Activated naive CD4-positive, alpha-beta T cell treated with anti-CD3 and anti-CD28 coated beads, Interleukin-2, amount 50 U/mL, for 16 hours (primary cell): ENCODE data around the gene ELOVL1.
"Not testable (repeated sequence)": the region's sequence is repeated elsewhere in the genome, so short reads cannot be mapped to it uniquely, and the experiment has no call there.

ENCODE experiments used
- DNase-seq: peaks from one replicate; pipeline ENCODE4 v3.0.0-alpha.2; 2020

ELOVL1 gene

DNA sequence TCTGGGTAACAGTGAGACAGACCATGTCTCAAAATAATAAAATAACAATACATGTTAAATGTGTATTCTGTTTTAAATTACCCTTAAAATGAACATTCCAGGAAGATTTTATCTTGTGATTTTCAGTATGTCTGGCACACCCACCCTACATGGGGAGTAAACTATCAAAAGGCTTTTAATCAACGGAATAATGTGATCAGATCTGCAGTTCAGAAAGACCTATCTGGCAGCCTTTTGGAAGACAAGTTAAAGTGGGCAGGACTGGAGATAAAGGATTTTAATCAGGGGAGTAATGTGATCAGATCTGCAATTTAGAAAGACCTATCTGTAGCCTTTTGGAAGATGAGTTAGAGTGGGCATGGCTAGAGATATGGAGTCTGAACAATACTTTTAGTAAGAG is 11.7 kb upstream of the ELOVL1 start:
- no peak for DNase-seq

DNA sequence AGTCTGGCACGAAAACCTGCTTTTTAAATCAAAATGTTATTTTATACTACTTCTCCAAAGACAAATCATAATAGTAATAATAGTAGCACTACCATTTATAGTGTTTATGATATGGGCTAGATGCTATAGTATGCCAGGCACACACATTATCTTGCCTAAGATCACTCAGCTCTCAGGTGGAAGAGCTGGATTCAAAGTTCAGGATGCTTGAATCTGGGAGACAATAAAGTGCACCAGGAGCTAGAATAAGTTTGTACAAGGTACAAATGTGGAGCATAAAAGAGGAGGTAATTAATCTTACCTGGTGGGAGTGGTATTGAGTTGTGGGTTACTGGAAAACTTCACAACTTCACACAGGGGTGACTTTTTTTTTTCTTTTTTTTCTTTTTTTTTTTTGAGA is 10.0 kb upstream of the ELOVL1 start:
- no peak for DNase-seq

DNA sequence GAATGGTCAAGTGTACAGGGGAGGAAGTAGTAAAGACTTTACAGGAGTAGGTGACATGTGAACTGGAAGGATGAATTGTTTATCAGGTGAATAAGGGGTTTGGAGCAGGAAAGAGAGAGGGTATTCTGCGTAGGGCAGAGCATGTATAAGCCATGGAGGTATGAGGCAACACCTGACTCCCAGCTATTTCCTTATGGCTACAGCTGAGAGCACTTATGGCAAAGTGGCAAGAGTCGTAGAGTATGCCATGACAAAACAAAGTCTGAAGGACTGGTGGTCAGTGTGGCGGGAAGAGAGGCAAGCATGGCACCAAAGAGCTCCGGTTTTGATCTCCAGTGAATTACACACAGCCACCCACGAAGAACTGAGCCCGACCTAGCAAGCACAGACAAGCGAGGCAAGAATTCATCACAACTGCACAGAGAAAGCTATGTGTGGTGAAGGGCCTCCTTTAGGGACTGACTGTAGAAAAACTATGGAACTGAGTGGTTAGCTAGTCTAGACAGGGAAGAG is 9.0 kb upstream of the ELOVL1 start:
- no peak for DNase-seq

GRCh38 chr1:43373066-43373940 is 5.5 kb upstream of the ELOVL1 start:
- no peak for DNase-seq

GRCh38 chr1:43372172-43372571 is 4.4 kb upstream of the ELOVL1 start:
- DNase-seq: no peak

GRCh38 chr1:43370564-43370963 is 2.8 kb upstream of the ELOVL1 start:
- no peak for DNase-seq

DNA sequence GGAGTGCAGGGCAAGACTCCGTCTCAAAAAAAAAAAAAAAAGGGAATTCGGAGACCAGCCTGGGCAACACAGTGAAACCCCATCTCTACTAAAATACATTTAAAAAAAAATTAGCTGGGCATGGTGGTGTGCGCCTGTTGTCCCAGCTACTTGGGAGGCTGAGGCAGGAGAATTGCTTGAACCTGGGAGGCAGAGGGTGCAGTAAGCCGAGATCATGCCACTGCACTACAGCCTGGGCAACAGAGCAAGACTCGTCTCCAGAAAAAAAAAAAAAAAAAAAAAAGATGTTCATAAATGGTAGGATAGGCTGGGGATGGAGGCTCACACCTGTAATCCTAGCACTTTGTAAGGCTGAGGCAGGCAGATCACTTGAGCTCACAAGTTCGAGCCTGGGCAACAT is 2.0 kb upstream of the ELOVL1 start:
- DNase-seq: not testable (repeated sequence)

DNA sequence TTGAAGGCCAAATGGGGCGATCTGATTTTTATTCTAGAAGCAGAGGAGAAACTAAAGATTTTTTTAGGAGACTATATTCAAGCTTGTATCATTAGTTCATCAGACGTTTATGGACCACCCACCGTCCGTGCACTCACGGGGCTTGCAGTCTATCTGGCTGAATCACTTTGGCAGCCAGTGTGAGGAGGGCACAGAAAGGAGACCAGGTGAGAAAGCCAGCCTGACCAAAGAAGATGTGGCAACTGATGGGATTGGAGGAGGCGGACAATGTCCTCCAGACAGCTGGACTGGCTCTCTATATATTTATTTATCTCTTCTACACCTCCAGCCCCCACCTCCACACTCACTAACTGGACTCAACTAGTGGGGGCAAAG is 822 bp upstream of the ELOVL1 start:
- DNase-seq: no peak

- DNase-seq: peak; percentile 58
Measured at GRCh38 chr1:43367026-43367903, 546 bp downstream of the ELOVL1 start.

GRCh38 chr1:43366601-43367025 is 1.2 kb downstream of the ELOVL1 start:
- DNase-seq: no peak

DNA sequence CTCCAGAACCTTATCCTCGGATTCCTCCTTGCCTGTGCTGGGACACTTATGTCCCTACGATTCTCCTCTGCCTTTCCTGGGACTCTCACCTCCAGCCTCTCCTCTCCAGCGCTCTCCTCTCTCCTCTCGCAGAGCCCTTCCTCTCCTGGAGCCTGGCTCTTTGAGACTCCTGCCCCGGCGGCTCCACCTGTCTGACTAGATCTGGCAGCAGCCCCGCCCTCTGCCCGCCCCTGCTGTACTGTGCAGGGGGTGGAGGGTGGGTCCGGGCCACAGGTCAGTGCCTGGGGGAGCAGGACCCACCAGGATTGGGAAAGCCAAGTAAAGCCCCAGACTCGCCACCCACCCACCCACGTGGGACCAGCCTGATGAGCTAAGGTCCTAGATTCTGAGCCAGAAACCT is 1.6 kb downstream of the ELOVL1 start:
- DNase-seq: no peak

DNA sequence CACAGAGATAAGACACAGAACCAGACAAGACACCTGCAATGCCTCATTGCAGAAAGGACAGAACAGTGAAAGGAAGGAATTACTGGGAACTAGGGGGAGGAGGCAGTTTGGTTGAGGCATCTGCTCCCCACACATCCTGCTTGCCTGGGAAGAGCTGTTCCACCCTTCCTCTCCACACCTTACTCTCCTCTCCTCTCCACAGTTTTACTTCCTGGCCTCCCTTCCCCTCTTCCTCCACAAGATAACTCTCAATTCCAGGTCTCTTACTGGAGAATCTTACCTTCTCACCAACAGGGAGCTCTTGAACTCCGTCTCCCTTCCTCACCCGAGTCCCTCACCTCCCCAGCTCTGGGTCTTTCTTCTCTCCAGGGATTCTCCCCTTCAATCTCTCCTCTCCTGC is 2.1 kb downstream of the ELOVL1 start:
- DNase-seq: no peak

- DNase-seq: no peak
Measured at GRCh38 chr1:43363935-43364525, 3.8 kb downstream of the ELOVL1 start.

GRCh38 chr1:43363283-43363934 is 4.4 kb downstream of the ELOVL1 start:
- DNase-seq: no peak

DNA sequence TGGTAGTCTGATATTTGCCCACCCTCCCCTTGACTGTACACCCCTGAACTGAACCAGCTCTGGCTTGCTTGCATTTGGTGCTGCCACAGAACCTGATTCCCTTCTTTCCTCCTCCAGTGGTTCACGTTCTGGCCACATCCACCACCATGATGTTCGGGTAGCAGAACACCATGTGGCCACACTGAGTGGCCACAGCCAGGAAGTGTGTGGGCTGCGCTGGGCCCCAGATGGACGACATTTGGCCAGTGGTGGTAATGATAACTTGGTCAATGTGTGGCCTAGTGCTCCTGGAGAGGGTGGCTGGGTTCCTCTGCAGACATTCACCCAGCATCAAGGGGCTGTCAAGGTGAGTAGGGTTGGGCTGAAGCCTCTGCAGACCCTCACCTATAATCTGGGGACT is 7.2 kb downstream of the ELOVL1 start:
- no peak for DNase-seq

GRCh38 chr1:43359696-43360095 is 8.1 kb downstream of the ELOVL1 start:
- DNase-seq: no peak

DNA sequence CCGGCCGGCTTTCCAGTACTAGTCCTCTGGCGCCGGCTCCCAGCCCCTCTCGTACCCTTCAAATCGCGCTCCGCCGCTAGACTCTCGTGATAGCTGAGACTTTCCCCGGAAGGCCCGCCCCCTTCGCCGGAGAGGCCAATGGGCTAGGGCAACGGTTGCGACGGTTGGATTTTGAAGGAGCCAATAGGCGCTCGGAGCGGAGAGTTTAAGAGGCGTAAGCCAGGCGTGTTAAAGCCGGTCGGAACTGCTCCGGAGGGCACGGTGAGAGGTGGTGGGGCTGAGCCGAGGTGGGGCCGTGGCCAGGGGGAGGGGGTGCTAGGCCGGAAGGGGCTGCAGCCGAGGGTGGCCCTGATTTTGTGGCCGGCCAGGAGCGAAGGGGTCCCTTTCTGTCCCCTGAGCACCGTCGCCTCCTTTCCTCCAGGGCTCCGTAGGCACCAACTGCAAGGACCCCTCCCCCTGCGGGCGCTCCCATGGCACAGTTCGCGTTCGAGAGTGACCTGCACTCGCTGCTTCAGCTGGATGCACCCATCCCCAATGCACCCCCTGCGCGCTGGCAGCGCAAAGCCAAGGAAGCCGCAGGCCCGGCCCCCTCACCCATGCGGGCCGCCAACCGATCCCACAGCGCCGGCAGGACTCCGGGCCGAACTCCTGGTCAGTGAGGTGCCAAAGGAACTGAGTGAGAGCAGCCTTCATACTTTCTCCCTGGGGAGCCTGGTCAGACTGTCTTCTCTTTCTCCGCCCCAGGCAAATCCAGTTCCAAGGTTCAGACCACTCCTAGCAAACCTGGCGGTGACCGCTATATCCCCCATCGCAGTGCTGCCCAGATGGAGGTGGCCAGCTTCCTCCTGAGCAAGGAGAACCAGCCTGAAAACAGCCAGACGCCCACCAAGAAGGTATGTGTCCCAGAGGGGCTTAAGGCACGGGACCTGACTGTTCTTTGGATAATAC is 8.8 kb downstream of the ELOVL1 start, which contains the start of gene CDC20:
Gene CDC20 (plus strand): TSS at position 236 of the 948 bp plus-strand sequence. CDS start 235 bp downstream, at position 471.
- peak; percentile 99 for DNase-seq

GRCh38 chr1:43358121-43358745 is 9.6 kb downstream of the ELOVL1 start:
- DNase-seq: peak; percentile 19

- no peak for DNase-seq
Measured at GRCh38 chr1:43357251-43357650, 10.6 kb downstream of the ELOVL1 start.

GRCh38 chr1:43354936-43355335 is 12.9 kb downstream of the ELOVL1 start:
- DNase-seq: no peak

- no peak for DNase-seq
Measured at GRCh38 chr1:43354471-43354870, 13.3 kb downstream of the ELOVL1 start.
